Hepatocyte (in vitro differentiated cells): ENCODE results near the gene FAM72A.
"Not testable (repeated sequence)": the region's sequence is repeated elsewhere in the genome, so short reads cannot be mapped to it uniquely, and the experiment has no call there.

Source experiments
- EZH2phosphoT487 ChIP-seq: fragments of 200-600 bp; sonication (generic); IDR thresholded peaks from one replicate; pipeline ENCODE4 v1.6.1; 2018; ENCODE audit warnings: antibody characterized with exemption, mild to moderate bottlenecking, low read depth, moderate library complexity; ENCODE audit not compliant: unreplicated experiment, severe bottlenecking
- TF ChIP-seq, protein P1 (sequence below): fragments of 200-600 bp; sonication (generic); IDR thresholded peaks from 2 replicates; pipeline ENCODE4 v1.5.1; 2016; ENCODE audit warnings: antibody characterized with exemption, mild to moderate bottlenecking; ENCODE audit not compliant: poor library complexity

DNA sequence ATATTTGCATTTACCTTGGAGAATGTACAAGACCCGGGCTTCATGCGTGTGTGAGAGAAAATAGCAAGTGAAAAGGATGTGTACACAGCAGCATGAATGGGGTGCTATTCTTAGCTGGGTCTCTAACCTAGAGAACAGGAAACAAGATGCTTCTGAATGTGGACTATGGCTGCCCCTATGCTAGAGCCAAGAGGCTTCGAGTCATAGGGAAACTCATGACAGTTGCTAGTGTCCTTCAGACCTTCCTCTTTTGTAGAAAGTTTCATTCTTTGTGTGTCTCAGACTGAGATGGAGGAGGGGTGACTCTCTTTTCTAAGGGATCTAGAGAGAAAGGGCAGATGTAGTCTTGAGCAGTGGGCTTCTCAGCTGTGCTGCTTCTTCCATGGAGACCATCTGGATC, 40.7 kb upstream of the FAM72A start:
- TF ChIP-seq, protein P1, sequence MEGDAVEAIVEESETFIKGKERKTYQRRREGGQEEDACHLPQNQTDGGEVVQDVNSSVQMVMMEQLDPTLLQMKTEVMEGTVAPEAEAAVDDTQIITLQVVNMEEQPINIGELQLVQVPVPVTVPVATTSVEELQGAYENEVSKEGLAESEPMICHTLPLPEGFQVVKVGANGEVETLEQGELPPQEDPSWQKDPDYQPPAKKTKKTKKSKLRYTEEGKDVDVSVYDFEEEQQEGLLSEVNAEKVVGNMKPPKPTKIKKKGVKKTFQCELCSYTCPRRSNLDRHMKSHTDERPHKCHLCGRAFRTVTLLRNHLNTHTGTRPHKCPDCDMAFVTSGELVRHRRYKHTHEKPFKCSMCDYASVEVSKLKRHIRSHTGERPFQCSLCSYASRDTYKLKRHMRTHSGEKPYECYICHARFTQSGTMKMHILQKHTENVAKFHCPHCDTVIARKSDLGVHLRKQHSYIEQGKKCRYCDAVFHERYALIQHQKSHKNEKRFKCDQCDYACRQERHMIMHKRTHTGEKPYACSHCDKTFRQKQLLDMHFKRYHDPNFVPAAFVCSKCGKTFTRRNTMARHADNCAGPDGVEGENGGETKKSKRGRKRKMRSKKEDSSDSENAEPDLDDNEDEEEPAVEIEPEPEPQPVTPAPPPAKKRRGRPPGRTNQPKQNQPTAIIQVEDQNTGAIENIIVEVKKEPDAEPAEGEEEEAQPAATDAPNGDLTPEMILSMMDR: not testable (repeated sequence)
- TF ChIP-seq EZH2phosphoT487: not testable (repeated sequence)
